GM08714 (cell line): ENCODE measurements around the gene C1orf159.
"Not testable (repeated sequence)": the region's sequence is repeated elsewhere in the genome, so short reads cannot be mapped to it uniquely, and the experiment has no call there.

Source experiments
- H3K4me3 ChIP-seq: fragments of 200-500 bp; sonication (Bioruptor generic); 2 replicates; pipeline ENCODE4 v1.5.1; 2014; ENCODE audit warnings: mild to moderate bottlenecking, low read length, inconsistent platforms
- ZNF274 ChIP-seq: IDR thresholded peaks from 2 replicates; pipeline ENCODE4 v1.6.1; 2012; ENCODE audit warnings: mild to moderate bottlenecking, low read depth, low read length

Gene C1orf159

DNA sequence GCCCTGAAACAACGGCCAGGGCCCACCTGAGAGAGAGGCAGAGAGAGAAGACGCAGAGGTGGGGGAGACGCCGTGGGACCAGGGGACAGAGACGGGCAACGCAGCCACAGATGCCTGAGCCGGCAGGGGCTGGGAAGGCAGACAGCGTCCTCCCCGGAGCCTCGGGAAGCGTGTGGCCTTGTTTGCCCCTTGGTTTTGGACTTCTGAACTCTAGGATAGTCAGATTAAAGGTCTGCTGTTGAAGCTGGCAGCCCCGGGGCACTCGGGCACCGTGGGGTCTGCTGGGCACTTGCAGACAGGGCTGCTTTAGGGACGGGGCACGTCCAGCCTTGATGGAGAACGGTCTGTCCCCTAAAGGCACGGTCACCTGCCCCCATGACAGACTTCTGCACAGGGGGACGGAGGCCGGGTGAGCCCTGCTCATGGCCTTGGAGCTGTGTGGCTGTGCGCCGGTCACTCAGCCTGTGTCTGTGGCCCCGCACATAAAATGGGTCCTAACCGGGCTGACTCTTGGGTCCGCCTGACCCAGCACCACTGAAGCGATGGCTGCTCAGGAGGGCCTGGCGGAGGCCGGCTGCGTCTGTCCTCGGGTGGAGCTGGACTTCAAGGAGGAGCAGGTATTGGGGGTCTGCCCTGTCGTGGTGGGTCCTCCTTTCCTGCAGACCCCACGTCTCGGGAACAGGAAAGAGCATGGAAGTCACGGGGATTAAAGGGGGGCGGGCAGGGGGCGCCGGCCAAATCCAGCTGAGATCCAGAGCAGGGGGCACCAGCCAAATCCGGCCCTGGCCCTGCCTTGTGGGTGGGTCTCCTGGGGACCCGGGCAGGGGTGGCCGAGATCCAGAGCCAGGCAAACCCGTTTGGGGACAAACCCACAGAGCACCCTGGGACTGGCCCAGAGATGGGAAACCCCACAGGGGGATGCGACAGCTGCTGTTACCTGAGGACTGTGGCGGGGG, 32.2 kb downstream of the C1orf159 start:
- no peak for TF ChIP-seq ZNF274

DNA sequence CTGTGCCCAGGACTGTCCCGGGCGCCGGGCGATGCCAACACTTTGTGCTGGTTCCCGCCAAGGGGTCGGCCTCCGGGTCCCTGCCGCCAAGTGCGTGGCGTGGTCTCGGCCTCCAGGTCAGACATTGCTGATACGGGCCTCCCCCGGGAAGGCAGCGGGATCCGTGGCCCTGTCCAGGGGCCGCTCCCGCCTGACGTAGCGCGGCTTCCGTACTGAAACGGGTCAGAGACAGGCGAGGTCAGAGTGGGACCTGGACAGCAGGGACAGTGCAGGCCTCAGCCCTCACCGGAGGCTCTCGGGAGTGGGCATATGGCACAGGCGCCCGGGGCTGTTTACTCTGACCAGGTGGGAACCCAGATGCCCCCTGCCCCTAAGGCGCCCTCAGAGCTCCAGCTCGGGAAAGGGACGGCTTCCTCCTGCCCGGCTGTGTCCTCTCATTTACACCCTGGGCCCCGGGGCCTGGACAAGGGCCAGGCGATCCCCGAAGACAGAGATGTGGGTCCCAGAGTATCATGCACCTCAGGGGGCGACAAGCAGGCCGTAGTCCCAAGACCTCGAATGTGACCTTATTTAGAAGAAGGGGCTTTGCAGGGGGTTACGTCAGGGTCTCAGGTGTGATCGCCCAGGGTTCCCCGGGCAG, 33.0 kb downstream of the C1orf159 start:
- no peak for TF ChIP-seq ZNF274

More for the DNA sequence above, 32.2 kb downstream of the C1orf159 start:
- H3K4me3 ChIP-seq: no peak overlapping the region

DNA sequence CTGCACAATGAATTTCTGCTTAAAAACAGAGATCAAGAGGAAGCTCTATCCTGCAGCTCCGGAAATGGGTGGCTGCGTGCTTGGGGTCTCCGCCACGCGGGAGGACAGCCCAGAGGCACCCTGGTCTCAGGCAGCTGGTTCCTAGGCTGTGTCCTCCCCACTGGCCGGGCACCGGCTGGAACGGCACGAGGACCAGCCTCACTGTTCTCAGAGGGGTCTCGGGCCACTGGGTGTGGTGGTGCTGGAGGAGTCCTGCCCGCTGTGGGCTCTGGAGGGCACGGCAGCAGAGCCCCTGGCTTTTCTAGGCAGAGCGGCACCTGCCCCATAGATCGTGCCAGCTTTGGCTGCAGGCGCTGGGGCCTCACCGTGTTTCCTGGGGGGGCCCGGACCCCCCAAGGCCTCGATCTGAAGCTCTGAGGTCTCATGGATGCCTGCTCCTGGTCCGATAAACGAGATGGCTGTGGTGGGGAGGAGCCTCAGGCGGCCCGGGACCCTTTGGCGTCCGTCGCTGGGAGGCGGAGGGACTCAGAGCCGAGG, 33.6 kb downstream of the C1orf159 start:
- no peak overlapping the region for H3K4me3 ChIP-seq
- no peak for TF ChIP-seq ZNF274

More for the DNA sequence above, 33.0 kb downstream of the C1orf159 start:
- H3K4me3 ChIP-seq: no peak overlapping the region

DNA sequence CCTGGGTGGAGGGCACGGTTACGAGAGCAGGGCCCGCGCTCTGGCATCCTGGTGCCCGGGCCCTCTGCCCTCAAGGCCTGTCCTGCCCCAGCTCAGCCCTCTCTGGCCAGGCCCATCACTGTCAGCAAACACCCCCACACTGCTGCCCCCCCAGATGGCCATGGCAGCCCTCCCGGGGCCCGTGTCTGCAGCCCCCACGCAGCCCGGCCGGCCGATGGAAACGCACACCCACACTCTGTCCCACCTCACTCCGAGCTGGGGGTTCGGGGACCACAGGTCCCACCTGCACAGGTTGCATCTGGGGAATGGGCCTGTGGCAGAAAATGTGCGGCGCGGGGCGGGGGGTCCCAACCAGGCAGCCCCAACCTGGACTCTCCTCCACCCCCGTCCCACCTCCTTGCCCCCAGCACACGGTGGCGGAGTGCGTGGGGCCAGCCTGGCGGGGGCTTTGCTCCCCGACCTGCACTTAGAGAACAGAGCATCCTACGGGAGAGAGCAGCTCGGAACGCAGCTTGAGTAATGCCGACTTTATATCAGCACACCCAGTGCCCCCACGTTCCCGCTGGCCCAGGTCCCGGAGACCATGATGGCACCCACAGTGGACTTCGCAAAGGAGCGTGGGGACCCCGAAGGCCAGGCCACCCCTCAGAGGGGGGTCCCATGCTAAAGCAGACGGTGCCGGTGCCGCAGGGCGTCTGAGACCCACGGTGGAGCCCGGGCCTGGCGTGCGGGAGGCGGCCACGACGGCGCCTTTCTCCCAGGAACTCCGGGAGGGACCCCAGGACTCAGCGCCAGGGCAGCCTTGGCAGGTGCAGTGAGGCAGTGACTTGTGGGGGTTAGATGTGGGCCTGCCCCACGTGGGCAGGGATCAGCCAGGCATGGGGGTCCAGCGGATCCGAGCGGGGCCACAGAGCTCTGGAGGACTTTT, 34.3 kb downstream of the C1orf159 start:
- no peak for TF ChIP-seq ZNF274
- no peak overlapping the region for H3K4me3 ChIP-seq

DNA sequence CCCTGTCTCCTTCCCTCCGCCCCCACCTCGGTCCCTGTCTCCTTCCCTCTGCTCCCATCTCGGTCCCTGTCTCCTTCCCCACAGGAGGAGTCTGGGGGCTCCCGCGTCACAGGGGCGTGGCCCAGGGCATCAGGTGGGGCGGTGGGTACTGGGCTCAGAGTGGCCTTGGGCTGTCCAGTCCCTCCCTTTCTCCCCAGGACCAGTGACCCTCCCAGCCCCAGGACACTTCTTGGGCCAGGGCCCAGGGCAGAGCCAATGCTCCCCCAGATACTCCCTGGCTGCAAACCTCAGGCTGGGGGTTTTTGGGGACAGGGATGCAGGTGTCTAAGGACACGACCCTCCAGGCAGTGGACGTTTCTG, 35.0 kb downstream of the C1orf159 start:
- TF ChIP-seq ZNF274: no peak
- H3K4me3 ChIP-seq: no peak overlapping the region

DNA sequence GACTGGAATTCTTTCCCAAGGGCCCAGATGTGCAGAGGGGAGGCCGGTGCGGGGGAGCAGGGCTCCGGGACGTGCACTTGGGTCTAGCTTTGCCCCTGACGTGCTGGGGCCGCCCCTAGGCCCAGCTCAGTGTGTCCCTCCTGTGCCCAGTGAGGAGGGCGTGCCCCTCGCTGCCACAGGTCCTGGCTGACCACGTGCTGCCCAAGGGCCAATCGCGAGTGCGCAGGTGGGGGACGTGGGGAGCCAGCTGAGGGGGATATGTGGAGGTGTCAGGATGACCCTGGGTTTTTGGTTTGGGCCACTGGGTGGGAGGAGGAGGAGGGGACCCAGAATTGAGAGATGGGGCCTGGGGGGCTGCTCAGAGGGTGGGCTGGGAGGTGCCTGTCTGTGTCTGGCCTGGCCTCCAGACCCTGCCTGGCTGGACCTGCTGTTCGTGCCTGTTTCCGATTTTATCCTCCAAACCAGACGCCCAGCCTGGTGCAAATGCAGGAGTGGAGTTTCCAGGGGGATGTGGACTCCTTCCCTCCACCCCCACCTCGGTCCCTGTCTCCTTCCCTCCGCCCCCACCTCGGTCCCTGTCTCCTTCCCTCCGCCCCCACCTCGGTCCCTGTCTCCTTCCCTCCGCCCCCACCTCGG, 35.6 kb downstream of the C1orf159 start:
- no peak overlapping the region for H3K4me3 ChIP-seq
- no peak for TF ChIP-seq ZNF274

DNA sequence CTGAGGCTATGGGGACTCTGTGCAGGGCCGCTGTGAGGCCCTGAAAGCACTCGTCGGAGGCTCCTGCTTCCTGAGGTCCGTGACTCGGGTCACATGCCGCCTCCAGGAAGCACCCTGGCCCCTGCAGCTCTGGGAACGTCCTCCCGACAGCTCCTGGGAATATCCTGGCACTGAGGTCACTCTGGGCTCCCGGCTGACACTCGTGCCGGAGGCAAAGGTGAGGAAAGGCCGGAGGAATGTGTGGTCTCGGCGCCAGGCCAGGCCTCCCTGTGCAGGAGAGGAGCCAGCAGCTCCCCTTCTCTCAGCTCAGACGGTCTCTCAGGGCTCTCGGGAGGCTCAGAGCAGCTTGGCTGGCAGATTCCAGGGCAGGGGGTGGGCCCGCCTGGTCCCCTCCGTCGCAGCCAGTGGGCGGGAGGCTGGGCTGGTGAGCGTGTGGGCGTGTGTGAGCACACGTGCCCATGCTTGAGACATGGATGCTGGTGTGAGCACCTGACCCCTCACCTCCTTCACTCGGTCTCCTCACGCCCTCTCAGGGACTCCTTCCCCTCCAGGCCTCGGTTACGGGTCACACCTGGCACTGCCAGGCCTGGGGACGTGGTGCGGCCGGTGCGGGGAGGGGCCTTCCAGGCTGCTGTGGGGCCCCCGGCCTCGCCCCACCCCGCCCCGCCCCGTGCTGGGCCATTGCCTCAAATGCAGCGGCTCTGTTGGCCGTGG, 36.3 kb downstream of the C1orf159 start:
- TF ChIP-seq ZNF274: no peak
- H3K4me3 ChIP-seq: no peak overlapping the region

DNA sequence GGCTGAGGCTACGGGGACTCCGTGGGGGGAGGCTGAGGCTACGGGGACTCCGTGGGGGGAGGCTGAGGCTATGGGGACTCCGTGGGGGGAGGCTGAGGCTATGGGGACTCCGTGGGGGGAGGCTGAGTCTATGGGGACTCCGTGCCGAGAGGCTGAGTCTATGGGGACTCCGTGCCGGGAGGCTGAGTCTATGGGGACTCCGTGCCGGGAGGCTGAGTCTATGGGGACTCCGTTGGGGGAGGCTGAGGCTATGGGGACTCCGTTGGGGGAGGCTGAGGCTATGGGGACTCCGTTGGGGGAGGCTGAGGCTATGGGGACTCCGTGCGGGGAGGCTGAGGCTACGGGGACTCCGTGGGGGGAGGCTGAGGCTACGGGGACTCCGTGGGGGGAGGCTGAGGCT, 38.5 kb downstream of the C1orf159 start:
- H3K4me3 ChIP-seq: not testable (repeated sequence)

DNA sequence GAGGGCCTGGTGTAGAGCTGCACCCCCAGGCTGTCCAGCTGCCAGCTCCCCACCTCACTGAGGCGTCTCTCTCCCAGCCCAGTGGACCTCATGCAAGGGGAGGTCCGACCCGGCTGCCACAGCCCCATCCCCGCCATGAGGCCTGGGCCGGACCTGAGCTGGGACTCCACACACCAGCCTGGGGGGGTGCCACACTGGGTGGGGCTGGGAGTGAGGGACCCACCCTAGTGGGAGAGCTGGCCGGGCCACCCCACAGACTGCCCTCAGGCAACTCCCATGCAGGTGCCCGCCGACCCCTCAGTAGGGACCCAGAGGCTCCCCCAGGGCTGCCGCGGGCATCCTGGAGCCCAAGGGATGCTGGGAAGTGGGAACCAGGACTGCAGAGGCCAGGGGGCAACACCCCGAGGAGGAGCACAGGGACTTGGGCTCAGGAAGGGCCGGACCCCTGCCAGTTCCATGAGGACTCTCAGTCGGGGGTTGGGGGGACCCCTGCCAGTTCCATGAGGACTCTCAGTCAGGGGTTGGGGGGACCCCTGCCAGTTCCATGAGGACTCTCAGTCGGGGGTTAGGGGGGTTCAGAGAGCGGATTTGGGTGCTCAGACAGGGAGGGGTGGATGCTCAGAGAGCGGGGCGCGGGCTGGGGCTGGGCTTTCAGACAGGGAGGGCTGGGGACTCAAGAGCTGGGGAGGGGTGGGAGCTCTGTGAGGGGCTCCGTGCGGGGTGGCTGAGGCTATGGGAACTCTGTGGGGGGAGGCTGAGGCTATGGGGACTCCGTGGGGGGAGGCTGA, 40.5 kb downstream of the C1orf159 start:
- no peak for TF ChIP-seq ZNF274
- no peak overlapping the region for H3K4me3 ChIP-seq

DNA sequence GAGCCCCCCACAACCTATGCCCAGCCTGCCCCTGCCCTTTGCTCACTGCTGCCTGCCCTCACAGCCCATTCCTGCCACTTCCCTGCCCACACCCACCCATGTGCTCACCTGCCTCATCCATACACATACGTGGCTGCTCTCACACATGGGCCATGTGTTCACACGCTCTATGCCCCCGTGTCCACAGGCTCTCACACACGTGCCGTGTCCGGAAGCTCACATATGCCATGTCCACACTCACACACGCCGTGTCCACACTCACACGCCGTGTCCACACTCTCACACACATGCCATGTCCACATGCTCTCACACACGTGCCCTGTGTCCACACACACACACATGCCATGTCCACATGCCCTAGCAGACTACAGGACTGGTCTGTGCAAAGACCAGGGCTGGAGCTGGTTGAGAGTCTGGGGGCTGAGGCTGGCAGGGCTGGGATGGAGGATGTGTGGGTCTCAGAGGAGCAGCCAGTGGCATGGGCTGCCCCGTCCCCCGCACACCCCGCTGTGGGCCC, 41.2 kb downstream of the C1orf159 start:
- H3K4me3 ChIP-seq: no peak overlapping the region
- no peak for TF ChIP-seq ZNF274

DNA sequence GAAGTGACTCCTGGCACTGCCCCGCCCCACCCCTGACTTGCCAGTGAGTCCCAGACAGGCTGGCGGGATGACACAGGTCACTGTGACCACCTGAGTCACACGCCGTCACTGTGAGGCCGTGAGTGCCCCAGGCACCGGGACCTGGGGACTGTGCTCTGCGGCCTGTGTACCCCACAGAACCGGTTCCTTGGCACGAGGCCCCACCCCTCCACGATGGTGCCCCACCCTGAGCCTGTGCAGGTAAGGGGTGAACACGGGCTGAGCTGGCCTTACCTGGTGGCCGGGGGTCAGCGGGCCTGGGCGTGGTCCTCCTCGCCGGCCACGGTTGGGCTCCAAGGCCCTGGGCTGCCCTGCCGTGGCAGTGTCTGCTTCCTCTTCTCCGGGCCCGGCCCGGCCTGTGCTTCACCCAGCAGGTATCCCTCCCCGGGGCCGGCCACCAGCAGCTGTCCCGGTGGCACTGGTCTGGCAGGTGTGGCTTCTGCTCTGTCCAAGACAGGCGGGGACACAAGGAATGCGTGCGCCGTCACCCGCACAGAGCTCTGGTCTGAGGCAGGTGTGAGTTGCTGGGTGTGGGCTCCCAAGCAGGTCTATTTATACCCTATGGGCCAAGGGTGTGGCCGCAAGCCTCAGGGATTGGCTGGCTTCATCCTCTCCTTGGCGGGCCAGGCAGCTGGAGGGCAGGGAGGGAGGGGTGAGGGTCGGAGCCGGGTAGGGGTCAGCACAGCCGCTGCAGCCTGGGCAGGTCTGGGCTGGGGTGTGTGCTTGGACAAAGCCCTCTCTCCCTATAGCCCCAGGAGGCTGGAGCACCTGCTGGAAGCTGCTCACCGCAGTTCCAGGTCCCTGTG, 41.9 kb downstream of the C1orf159 start, which contains the start of gene RNF223:
TSS of gene RNF223 (minus strand) at position 564 of the 845 bp plus-strand sequence. CDS start 1,740 bp downstream, outside the sequence.
- no peak for TF ChIP-seq ZNF274
- H3K4me3 ChIP-seq: no peak within 1 kb of the TSS
